Measurements from ENCODE around the gene RACGAP1. TPM values are rescaled to one million over a fixed set of nuclear protein-coding genes. Genes with fewer than 3 reads are reported as not detected.

The RACGAP1 gene
- total and polyA plus RNA-seq, 2 of the 8 experiments (the other 6 are each of a cell fraction or from before 2014, with no cell fraction given) = 18.0 to 66.3 TPM

- TF ChIP-seq ATF3 (IDR thresholded peaks at IDR 0.05; ENCODE audit: insufficient read depth, low read depth, low read length) (peak; percentile 77), ATF2 (IDR thresholded peaks at IDR 0.05; ENCODE audit: low read length) (no peak), RAD21 (IDR thresholded peaks at IDR 0.05 in 1 of 2, conservative IDR thresholded peaks at IDR 0.05 in 1 of 2; ENCODE audit: low read depth in 2 of 2, low read length in 2 of 2) (no peak), CEBPB (IDR thresholded peaks at IDR 0.05; ENCODE audit: low read depth, low read length) (peak; percentile 76), ZNF274 (IDR thresholded peaks at IDR 0.05; ENCODE audit: borderline replicate concordance, extremely low read depth, low read length) (no peak), POLR2A (IDR thresholded peaks at IDR 0.05; ENCODE audit: control extremely low read depth in 1 of 2, low read depth in 2 of 2, low read length in 2 of 2) (0 out of 3 replicates have a peak, but pooled peaks of 1 of the 2 experiments have one; percentile 16), SAP30 (IDR thresholded peaks at IDR 0.05; ENCODE audit: insufficient read depth, insufficient replicate concordance, low read length) (no peak), TAF1 (IDR thresholded peaks at IDR 0.05; ENCODE audit: low read depth, low read length) (peak; percentile 11; the same call in 1 of the 2 replicates), HDAC2 (IDR thresholded peaks at IDR 0.05; ENCODE audit: borderline replicate concordance in 1 of 2, low read depth in 2 of 2, low read length in 2 of 2) (no peak), PHF8 (conservative IDR thresholded peaks at IDR 0.05; ENCODE audit: low read depth, low read length) (0 out of 2 replicates have a peak, but pooled peaks have one; percentile 9)
Observed at GRCh38 chr12:50050410-50051098, 25.3 kb upstream of the RACGAP1 start (continued).
